SK-N-SH treated with all-trans-retinoic acid at 6 μM for 48 hours (cell line): ENCODE results near the gene RO60.

Experiments used
- ARNTL ChIP-seq: fragments of 450-650 bp; formaldehyde crosslinking; IDR thresholded peaks from 2 replicates; pipeline ENCODE4 v1.5.0; 2020; ENCODE audit warnings: low read depth, mild to moderate bottlenecking, moderate library complexity, borderline replicate concordance
- BACH2 ChIP-seq: fragments of 250-450 bp; sonication (Bioruptor Pico); IDR thresholded peaks from 2 replicates; pipeline ENCODE4 v1.9.0; 2021; ENCODE audit warnings: mild to moderate bottlenecking, borderline replicate concordance
- CSRNP3 ChIP-seq: fragments of 250-450 bp; sonication (Bioruptor Pico); IDR thresholded peaks from 2 replicates; pipeline ENCODE4 v1.5.1; 2021; ENCODE audit warnings: mild to moderate bottlenecking, moderate library complexity
- GLIS3 ChIP-seq: fragments of 250-450 bp; sonication (Bioruptor Pico); IDR thresholded peaks from 2 replicates; pipeline ENCODE4 v1.5.0; 2020; ENCODE audit warnings: mild to moderate bottlenecking, moderate library complexity
- PATZ1 ChIP-seq: fragments of 250-450 bp; sonication (Bioruptor Pico); IDR thresholded peaks from 2 replicates; pipeline ENCODE4 v1.8.0; 2020; ENCODE audit warnings: mild to moderate bottlenecking, moderate library complexity, borderline replicate concordance
- POU6F1 ChIP-seq: fragments of 250-450 bp; sonication (Bioruptor Pico); IDR thresholded peaks from 2 replicates; pipeline ENCODE4 v1.8.0; 2021; ENCODE audit warnings: low read depth, mild to moderate bottlenecking, moderate library complexity, borderline replicate concordance
- TOX ChIP-seq: fragments of 250-450 bp; sonication (Bioruptor Pico); IDR thresholded peaks from 2 replicates; pipeline ENCODE4 v1.8.0; 2021; ENCODE audit warnings: mild to moderate bottlenecking, moderate library complexity, borderline replicate concordance
- TSHZ2 ChIP-seq: fragments of 250-450 bp; sonication (Bioruptor Pico); IDR thresholded peaks from 2 replicates; pipeline ENCODE4 v1.5.0; 2020; ENCODE audit warnings: mild to moderate bottlenecking, moderate library complexity
- ZFP3 ChIP-seq: fragments of 250-450 bp; sonication (Bioruptor Pico); IDR thresholded peaks from 2 replicates; pipeline ENCODE4 v1.5.0; 2020; ENCODE audit warnings: mild to moderate bottlenecking, moderate library complexity
- ZFP30 ChIP-seq: fragments of 450-650 bp; formaldehyde crosslinking; IDR thresholded peaks from 2 replicates; pipeline ENCODE4 v1.5.0; 2022; ENCODE audit warnings: mild to moderate bottlenecking, moderate library complexity
- ZNF565 ChIP-seq: fragments of 450-650 bp; formaldehyde crosslinking; conservative IDR thresholded peaks from 2 replicates; pipeline ENCODE4 v1.5.0; 2020; ENCODE audit warnings: low read depth, mild to moderate bottlenecking, moderate library complexity

- TF ChIP-seq ZFP3 (CRISPR knock-in tag), result no peak
- no peak for TF ChIP-seq BACH2 (CRISPR knock-in tag)
- no peak for TF ChIP-seq ZNF565 (CRISPR knock-in tag)
- TF ChIP-seq POU6F1 (CRISPR knock-in tag), result no peak
- TF ChIP-seq ARNTL, result no peak
- TF ChIP-seq PATZ1 (CRISPR knock-in tag), result no peak
- no peak for TF ChIP-seq ZFP30 (CRISPR knock-in tag)
- TF ChIP-seq TSHZ2 (CRISPR knock-in tag), result no peak
- TF ChIP-seq GLIS3, result no peak
- TF ChIP-seq TOX (CRISPR knock-in tag), result no peak
- no peak for TF ChIP-seq CSRNP3 (CRISPR knock-in tag)
Observed at GRCh38 chr1:193040011-193040410, 19.4 kb upstream of the RO60 start.
